ENCODE data around the gene ANKRD13C. TPM values are rescaled to one million over a fixed set of nuclear protein-coding genes. Genes with fewer than 3 reads are reported as not detected.
"Not testable (repeated sequence)": the region's sequence is repeated elsewhere in the genome, so short reads cannot be mapped to it uniquely, and the experiment has no call there.

Gene ANKRD13C
- total RNA-seq, 4 donors from 2014 or later: 37.0 to 42.9 (median 38.1) TPM

GRCh38 chr1:70384542-70384941 is 30.0 kb upstream of the ANKRD13C start:
- Histone ChIP-seq H3K27me3 (no peaks in the 10 kb centered on the region), H3K36me3 (no peaks in the 10 kb centered on the region), H3K27ac (no peak overlapping the region), H3K9me3 (no peaks in the 10 kb centered on the region), H3K4me1 (no peaks in the 10 kb centered on the region), H3K4me3 (no peak overlapping the region)
- DNase-seq (ENCODE audit: low spot score in 2 of 2): no peak
- 87 to 94% methylated on average over 2 of the region's 2 CpGs for WGBS, 2 donors
- TF ChIP-seq POLR2A (IDR thresholded peaks at IDR 0.05) (no peak), EP300 (IDR thresholded peaks at IDR 0.05) (no peak), CTCF (IDR thresholded peaks at IDR 0.05) (no peak)

GRCh38 chr1:70383483-70383882 is 29.0 kb upstream of the ANKRD13C start:
- 61 to 67% methylated on average over 3 of the region's 3 CpGs for WGBS, 2 donors
- TF ChIP-seq CTCF (IDR thresholded peaks at IDR 0.05): no peak
- no peak for TF ChIP-seq POLR2A (IDR thresholded peaks at IDR 0.05)
- TF ChIP-seq EP300 (IDR thresholded peaks at IDR 0.05): no peak
- no peak for DNase-seq (ENCODE audit: low spot score in 2 of 2)
- no peaks in the 10 kb centered on the region for H3K9me3 ChIP-seq
- no peaks in the 10 kb centered on the region for H3K27me3 ChIP-seq
- H3K27ac ChIP-seq: no peak overlapping the region
- no peak overlapping the region for H3K4me3 ChIP-seq
- H3K36me3 ChIP-seq: no peaks in the 10 kb centered on the region
- H3K4me1 ChIP-seq: no peaks in the 10 kb centered on the region

GRCh38 chr1:70382682-70383081 is 28.2 kb upstream of the ANKRD13C start:
- no peaks in the 10 kb centered on the region for H3K4me1 ChIP-seq
- DNase-seq (ENCODE audit: low spot score in 2 of 2): no peak
- no peak overlapping the region for H3K27ac ChIP-seq
- TF ChIP-seq POLR2A (IDR thresholded peaks at IDR 0.05) (no peak), EP300 (IDR thresholded peaks at IDR 0.05) (no peak), CTCF (IDR thresholded peaks at IDR 0.05) (no peak)
- H3K4me3 ChIP-seq: no peak overlapping the region
- H3K36me3 ChIP-seq: no peaks in the 10 kb centered on the region
- H3K27me3 ChIP-seq: no peaks in the 10 kb centered on the region
- H3K9me3 ChIP-seq: no peaks in the 10 kb centered on the region

- TF ChIP-seq EP300 (IDR thresholded peaks at IDR 0.05) (no peak), POLR2A (IDR thresholded peaks at IDR 0.05) (no peak), CTCF (IDR thresholded peaks at IDR 0.05) (no peak)
- no peak for DNase-seq (ENCODE audit: low spot score in 2 of 2)
- H3K4me1 ChIP-seq: no peaks in the 10 kb centered on the region
- 83 to 85% methylated on average over 6 of the region's 6 CpGs for WGBS, 2 donors
- H3K9me3 ChIP-seq: no peaks in the 10 kb centered on the region
- peaks cover 0 to 7% (median 0%) of the 10 kb centered on the region in 3 donors for H3K36me3 ChIP-seq
- no peaks in the 10 kb centered on the region for H3K27me3 ChIP-seq
- no peak overlapping the region for H3K27ac ChIP-seq
- no peak overlapping the region for H3K4me3 ChIP-seq
These were observed 21.7 kb upstream of the ANKRD13C start for GRCh38 chr1:70376196-70376595.

- 70 to 77% methylated on average over 2 of the region's 2 CpGs for WGBS, 2 donors
- not testable (repeated sequence) for H3K4me1 ChIP-seq; DNase-seq (ENCODE audit: low spot score in 2 of 2); H3K27me3 ChIP-seq; H3K27ac ChIP-seq; H3K4me3 ChIP-seq; H3K9me3 ChIP-seq
- peaks cover 0 to 30% (median 0%) of the 10 kb centered on the region in 3 donors for H3K36me3 ChIP-seq
These were observed 19.1 kb upstream of the ANKRD13C start for GRCh38 chr1:70373580-70373979.

GRCh38 chr1:70372426-70372825 is 17.9 kb upstream of the ANKRD13C start:
- H3K36me3 ChIP-seq: peaks cover 0 to 41% (median 0%) of the 10 kb centered on the region in 3 donors
- H3K4me1 ChIP-seq: no peaks in the 10 kb centered on the region
- TF ChIP-seq POLR2A (IDR thresholded peaks at IDR 0.05) (no peak), EP300 (IDR thresholded peaks at IDR 0.05) (no peak), CTCF (IDR thresholded peaks at IDR 0.05) (no peak)
- no peak overlapping the region for H3K4me3 ChIP-seq
- no peaks in the 10 kb centered on the region for H3K9me3 ChIP-seq
- H3K27ac ChIP-seq: no peak overlapping the region
- 94 to 97% methylated on average over 4 of the region's 4 CpGs for WGBS, 2 donors
- no peak for DNase-seq (ENCODE audit: low spot score in 2 of 2)
- no peaks in the 10 kb centered on the region for H3K27me3 ChIP-seq

GRCh38 chr1:70371586-70371985 is 17.1 kb upstream of the ANKRD13C start:
- not testable (repeated sequence) for H3K4me3 ChIP-seq; H3K27me3 ChIP-seq; DNase-seq (ENCODE audit: low spot score in 2 of 2); H3K27ac ChIP-seq; H3K9me3 ChIP-seq; H3K4me1 ChIP-seq
- H3K36me3 ChIP-seq: peaks cover 0 to 49% (median 0%) of the 10 kb centered on the region in 3 donors
- WGBS, 2 donors: 83 to 89% methylated on average over 3 of the region's 3 CpGs

GRCh38 chr1:70367397-70367796 is 12.9 kb upstream of the ANKRD13C start:
- not testable (repeated sequence) for DNase-seq (ENCODE audit: low spot score in 2 of 2); H3K4me3 ChIP-seq; H3K4me1 ChIP-seq; H3K9me3 ChIP-seq; H3K27ac ChIP-seq; H3K27me3 ChIP-seq
- 85 to 90% methylated on average over 5 of the region's 5 CpGs for WGBS, 2 donors
- peaks cover 0 to 49% (median 0%) of the 10 kb centered on the region in 3 donors for H3K36me3 ChIP-seq
